HG02763 (cell line): Measurements from ENCODE around the gene RUFY2.

Source experiments
- ATAC-seq: cut with Tn5 transposase; IDR thresholded peaks from one replicate; pipeline ENCODE4 v1.9.1; 2021; ENCODE audit warnings: mild to moderate bottlenecking, moderate library complexity; ENCODE audit not compliant: unreplicated experiment

RUFY2 gene

DNA sequence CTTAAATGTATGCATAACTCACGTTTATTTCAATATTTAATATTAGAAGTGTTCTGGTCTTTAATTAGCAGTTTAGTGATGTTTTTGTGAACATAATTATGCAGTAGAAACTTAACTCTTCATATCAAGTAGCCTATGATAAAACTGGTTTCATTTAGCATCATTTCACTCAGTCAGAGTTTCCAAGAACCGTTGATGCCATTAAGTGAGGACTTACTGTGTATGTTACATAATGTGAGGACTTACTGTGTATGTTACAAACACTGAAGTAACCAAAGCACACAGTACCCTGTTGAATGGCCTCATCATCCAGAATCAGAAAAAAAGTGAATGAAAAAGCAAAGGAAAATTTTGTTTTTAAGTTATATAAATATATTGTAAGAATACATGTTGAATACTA lies 41.5 kb downstream of the RUFY2 start:
- no peak for ATAC-seq

DNA sequence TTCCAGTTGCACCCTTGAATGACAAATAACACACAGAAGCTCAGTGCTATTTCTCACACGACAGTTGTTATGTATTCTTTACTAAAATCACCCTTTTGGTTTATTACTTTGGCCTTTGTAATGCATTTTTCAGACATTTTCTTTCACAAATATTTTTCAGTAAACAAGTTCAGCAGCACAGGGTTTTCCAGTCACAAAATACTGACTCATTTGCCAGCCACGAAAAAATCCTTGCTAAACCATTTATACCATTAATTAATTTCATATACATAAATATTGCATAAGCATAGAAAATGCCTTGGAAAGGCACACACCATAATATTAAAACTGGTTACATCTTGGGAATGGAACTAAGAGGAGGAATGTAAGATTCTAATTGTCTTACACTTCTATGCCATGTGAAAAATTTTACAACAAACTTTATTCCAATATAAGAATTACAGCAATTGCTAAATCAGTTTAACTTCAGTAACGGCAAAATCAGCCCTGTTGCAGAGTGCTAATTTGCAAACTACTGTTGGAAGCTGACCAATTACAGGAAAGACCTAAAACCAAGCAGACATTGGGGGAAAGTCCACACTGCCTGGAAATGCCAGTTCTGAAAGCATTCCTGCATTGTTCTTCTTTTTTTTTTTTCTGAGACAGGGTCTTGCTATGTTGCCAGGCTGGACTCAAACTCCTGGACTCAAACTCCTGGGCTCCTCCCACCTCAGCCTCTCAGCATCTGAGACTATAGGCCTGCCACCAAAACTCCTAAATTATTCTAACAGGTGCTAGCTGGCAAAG lies 42.8 kb downstream of the RUFY2 start:
- no peak for ATAC-seq

DNA sequence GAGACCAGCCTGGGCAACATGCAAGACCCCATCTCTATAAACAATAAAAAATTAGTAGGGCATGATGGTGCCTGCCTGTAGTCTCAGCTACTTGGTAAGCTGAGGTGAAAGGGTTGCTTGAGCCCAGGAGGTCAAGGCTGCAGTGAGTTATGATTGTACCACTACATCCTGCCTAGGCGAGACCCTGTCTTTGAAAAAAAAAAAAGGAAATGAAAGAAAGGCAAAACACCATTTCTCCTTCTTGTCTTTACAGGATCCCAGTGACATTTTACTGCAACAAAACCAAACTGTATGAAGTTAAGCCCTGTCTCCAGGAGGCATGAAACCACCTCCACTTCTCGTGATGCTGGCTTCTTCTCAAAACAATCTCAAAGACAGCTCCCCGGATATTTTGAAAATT lies 44.5 kb downstream of the RUFY2 start:
- ATAC-seq = no peak

DNA sequence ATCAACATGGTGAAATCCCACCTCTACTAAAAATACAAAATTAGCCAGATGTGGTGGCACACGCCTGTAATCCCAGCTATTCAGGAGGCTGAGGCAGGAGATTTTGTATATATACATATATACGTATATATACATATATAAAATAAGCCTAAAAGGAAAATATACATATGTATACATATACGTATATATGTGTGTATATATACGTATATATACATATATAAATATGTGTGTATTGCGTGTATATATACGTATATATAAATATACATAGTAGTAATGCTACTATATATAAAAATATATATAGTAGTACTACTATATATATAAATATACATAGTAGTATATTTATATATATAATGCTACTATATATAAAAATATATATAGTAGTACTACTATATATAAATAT lies 47.9 kb downstream of the RUFY2 start:
- no peak for ATAC-seq

DNA sequence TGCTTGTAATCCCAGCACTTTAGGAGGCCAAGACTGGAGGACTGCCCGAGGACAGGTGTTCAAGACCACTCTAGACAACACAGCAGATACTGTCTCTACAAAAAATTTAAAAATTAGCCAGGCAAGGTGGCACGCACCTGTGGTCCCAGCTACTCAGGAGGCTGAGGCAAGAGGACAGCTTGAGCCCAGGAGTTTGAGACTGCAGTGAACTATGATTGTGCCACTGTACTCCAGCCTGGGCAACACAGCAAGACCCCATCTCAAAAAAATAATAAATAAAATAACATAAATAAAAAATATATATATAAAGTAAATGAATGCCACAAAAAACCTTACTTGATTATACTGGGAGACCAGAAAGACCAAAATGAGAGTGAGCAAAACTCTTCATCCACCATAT lies 53.5 kb downstream of the RUFY2 start:
- ATAC-seq = no peak

DNA sequence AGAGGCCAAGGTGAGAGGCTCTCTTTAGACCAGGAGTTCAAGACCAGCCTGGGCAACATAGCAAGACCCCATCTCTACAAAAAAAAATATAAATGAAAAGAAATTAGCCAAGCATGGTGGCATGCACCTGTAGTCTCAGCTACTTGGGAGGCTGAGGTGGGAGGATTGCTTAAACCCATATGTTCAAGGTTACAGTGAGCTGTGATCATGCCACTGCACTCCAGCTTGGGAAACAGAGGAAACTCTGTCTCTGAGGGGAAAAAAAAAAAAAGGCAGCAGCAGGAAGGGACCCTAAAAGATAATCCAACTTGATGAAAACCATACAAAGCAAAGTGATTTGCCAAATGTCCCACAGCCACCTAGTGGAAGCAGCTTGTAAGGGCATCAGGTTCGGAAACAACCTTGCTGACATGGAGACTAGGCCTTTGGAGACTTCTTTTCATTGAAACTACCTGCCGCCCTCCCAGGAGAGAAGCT lies 58.8 kb downstream of the RUFY2 start:
- no peak for ATAC-seq

DNA sequence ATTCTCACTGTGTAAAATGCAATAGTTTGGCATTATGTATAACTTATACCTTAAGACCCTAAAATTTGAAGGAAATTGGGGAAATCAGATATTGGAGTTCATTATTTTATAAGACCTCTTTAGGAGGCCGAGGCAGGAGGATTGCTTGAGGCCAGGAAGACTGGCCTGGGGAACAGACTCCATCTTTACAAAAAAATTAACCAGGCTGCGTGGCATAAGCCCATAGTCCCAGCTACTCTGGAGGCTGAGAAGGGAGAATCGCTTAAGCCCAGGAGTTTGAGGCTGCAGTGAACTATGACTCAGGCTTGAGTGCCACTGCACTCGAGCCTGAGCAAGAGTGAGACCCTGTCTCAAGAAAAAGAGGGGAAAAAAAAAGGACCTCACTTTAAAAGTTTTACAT lies 60.3 kb downstream of the RUFY2 start:
- ATAC-seq = no peak

DNA sequence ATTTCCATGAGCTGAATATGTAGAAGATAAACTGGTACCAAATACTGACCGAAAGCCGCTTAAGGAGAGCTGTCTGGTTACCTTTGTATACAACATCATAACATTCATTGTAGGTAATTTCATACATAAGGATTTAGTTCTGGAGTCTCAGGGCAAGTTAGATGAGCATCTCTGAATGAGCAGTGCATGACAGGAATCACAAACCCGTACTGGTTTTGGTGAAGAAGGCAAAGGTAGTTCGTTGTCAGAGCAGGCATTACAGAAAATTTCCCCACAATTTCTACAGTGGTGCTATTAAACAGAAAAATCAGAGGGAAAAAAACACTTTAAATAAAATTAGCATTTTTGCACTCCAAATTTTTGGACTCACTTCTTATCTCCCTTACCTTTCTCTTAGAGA lies 61.5 kb downstream of the RUFY2 start:
- ATAC-seq = no peak

DNA sequence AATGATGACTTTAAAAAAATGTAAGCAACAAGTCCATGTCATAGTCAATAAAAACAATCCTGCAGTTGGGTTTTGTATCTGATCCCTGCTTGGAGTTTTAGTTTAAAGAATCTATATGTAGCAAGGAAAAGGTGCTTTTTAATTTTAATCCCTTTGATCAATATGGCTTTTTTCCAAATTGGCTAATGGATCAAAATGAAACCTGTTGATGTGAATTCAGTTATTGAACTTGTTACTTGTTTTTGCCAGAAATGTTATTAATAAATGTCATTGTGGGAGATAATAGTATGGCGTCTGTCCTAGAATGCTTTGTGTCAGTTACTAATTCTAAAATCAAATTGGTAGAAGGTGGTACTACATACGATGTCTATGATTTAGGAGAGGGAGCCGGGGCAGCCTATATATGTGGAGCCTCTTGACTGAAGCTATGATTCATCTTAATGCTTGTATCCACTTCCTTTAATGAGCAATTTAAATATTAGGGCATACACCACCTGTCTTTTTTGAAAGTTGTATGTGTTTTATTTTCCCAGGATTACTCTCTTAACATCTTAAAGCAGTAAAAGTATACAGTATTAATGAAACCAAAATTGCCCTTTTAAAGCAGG lies 64.1 kb downstream of the RUFY2 start:
- ATAC-seq = no peak

DNA sequence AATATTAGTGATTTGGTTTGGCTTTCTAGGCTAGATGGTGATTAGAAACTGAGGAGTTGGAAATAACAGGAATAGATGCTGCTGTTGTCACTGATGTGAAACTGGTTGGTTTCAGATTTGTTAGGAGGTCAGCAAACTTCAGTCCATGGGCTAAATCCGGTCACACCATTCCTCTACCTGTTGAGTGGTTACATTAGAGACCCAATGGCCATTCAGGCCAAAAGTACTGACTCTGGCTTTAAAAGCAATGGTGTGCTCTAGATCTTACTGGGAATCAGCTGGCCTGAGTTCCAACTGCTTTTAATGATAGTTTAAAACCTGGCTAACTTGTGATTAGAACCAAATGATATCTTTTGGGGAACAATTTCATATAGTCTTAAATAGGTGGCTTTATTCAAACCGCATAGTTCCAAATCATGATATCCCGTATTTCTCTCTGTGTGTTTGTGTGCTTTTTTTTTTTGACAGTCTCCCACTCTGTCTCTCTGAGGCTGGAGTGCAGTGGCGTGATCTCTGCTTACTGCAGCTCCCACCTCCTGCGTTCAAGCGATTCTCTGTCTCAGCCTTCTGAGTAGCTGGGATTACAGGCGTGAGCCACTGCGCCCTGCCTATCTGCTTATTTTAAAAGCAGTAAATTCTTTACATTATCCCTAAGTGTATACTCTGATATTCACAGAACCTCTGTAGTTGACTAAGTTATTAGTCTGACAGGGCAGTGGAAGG lies 66.6 kb downstream of the RUFY2 start:
- no peak for ATAC-seq

DNA sequence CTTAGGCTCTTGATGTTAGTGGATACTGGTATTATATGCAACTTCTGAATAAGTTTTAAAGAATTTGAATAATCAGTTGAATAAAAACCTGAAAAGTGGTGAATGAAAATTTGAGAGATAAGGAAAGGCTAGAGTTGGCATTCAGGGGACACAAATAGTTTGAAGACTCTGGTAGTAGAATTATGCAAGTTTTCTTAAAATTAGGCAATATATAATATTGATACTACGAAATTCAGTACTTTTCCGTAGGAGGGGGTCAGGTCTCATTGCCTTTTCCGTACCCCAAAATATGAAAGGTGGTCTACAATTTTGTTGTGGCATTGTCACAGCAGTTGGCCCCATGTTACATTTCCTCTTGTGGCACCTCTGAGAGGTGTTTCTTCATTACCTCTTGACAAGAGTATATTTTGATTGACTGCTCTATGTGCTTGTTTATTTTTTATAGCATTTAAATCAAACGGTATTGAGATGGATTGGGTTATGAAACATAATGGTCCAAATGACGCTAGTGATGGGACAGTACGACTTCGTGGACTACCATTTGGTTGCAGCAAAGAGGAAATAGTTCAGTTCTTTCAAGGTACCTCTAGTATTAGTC lies 70.2 kb downstream of the RUFY2 start:
- no peak for ATAC-seq

DNA sequence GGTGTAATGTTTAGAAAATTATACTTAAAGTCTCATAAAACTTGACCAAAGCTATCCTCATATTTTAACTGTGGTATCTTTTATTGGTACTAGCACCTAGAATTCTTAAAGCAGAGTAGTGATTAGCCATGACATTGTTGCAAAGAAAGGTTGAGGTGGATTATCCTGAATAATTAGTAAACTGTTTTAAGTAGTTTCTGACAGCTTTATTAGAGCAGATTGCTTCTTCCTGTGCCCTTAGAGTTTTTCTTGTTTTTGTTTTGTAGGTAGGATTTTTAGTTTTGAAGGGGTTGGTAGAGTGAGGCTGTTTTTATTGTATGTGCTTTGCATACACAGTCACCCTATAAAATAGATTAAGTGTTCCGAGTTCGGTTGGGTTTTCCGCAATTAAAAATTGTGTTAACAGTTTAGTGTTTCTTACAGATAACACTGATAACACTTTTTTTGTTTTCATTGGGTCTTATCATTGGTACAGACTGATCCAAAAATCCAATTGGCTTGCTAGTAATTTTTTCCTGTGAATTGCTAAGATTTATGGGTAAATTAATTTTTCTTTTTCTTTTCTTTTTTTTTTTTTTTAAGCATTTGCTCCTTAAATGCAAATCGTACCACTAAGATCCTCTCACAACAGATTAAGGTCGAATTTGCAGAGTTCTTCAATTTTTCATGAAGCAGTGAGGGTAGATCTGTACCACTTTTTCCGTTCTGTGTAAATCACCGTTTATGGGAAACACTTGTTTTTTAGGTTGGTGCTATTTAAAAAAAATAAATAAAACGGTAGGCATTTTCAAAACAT lies 72.2 kb downstream of the RUFY2 start:
- no peak for ATAC-seq

DNA sequence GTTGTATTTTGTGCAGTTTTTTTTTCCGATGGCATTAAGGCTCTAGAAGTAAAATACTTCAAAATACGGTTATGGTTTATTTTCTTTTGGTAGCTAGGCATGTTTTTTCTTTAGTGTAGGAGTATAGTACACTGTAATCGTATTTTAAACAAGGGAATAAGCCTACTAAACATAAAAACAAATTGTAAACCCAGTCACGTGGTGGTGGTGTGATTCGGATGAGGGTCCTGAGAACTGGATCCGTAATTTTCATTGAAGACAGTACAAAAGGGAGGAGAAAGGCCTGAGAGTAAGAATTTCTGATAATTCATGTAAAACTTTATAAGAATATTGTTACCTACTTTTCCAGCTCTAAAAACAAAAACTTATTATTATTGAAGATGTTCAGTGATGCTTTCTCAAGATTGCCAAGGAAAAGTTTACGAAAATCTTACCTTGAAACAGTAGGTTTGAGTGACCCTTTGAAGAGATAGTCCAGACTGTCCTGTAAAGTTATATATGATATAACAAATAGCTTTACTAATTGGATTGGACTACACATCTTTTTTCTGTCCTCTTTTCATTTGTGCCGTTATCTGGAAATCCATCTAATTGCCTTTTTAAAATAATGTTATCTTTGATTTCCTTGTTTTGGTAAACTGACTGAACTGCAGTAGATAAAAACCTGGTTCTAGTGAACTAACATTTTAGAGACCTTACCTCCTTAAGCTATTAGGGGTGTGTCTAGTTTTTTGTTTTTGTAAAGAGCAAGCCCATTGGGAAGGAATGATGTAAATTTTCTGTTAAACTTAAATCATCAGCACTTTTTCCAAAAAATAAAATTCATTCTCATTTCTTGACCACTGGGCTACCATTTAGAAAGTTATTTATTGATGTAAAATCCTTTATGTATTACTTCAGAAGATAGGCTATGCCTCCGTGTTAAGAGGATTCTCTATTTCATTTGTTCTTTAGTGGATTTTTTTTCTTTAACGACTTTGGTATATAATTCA lies 73.3 kb downstream of the RUFY2 start:
- no peak for ATAC-seq

DNA sequence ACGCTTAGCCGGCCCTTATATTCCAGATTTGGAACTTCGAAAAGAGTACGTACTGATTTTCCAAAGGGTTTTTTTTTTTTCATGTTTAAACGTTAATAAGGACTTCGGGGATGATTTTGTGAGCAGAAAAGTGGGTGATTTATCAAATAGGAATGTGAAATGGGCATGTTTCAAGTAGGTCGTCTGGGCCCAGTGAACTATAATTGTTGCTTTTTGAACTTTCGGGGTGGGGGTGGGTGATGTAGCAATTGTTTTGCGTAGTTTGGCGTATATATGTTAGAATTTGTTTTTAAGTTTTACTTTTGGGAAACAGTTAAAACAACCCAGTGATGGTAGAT lies 74.0 kb downstream of the RUFY2 start:
- no peak for ATAC-seq

DNA sequence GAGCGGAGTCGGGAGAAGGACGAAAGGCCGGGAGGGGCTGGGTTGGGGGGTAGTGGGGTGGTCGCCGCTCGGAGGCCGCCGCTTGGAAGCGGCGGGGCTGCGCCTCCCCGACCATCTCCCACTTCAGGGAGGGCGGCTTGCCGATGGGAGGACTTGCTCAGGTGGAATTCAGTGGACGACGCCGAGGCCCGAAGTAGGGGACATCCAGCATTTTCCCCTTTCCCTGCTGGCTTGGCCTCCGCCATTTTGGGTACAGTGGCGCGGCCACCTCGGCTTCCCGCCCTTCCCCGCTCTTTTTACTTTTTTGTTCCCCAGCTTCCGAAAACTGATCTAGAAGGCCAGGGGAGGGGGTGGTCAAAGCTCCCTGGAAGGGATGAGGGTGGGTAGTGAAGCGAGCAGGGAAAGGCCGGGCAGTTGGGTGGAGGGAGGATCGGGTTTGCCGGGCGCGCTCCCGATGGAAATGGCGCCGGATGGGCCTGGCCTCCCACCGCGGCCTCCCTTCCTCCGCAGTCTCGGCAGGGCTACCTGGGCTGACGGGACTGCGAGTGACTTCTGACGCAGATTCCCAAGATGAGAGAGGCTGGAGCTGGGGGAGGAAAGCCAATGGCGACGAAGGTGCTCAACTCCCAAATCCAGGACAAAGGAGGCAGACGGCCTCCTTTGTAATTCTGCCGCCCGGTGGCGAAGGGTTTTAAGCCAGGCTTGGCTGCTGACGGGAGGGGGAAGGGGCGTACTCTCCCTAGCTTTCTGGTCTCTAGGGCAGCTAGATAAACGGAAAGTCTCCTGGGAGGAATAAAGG lies 74.6 kb downstream of the RUFY2 start, which contains the start of gene PBLD:
PBLD (minus strand) TSS at position 670 of the 799 bp plus-strand sequence. CDS start 26,084 bp downstream, outside the sequence.
- peak; percentile 12 for ATAC-seq

DNA sequence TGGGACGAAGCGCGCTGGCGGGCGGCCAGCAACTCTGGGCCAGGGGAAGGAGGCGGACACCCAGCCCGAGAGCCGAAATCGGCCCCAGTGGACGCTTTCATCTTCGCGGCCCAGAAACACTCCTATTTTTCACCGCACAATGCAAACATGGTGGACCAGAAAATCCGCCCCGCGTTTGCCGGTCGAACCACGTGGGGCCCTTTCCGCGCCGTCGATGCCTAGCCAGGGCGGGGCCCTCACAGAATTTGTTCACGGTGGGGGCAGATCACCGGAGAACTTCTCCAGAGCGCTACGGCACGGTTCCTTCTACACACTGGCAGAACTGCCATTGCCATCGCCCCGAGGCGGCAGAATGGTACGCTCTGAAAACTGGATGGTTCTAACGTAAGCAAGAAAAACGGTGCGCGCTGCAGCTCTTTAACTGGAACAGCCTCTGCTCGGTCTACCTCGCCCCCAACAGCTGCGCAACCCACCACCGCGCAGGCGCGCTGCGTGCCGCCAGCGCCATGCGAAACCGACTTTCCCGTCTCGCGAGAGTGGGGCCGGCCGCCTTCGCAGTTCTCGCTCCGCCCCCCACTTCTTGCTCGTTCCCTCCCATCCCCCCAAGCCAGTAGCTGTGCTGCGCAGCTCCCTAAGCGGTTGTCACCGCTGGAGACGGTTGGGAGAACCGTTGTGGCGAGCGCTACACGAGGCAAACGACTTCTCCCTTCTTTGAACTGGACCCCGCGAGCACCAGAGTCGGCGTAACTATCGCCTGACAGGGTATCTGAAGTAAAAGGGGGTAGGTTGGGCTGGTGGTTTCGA lies 75.4 kb downstream of the RUFY2 start, which contains the start of gene HNRNPH3:
HNRNPH3 (plus strand) TSS at position 610 of the 804 bp plus-strand sequence. CDS start 5,158 bp downstream, outside the sequence.
- peak; percentile 83 for ATAC-seq

DNA sequence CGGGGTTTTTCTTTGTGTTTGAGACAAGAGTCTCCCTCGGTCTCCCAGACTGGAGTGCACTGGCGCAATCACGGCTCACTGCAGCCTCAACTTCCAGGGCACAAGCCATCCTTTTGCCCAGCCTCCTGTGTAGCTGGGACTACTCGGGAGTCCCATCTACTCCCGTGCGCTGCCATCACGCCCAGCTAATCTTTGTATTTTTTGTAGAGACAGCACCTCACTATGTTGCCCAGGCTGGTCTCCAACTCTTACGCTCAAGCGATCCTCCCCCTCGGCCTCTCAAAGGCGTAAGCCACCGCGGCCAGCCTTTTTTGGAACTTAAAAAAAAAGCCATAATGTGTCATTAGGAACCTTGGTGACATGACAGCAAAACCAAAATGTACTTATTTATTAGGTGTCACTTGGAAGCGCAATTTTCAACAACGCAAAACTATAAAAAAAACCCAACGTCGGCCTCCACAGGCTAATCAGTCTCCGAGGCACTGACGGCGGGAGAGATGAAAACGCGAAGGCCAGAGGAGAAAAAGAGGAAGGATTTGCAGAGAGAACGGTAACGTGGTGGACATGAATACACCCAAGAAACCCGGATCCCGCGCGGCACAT lies 76.1 kb downstream of the RUFY2 start:
- ATAC-seq = no peak
